Neural cell (in vitro differentiated cells): Measurements from ENCODE around the gene MRPL58. TPM values are rescaled to one million over a fixed set of nuclear protein-coding genes. Genes with fewer than 3 reads are reported as not detected.

Source experiments
- H2AFZ ChIP-seq: fragments of 200-600, 300-800 bp; sonication (generic), shearing (Covaris generic); 2 replicates; pipeline ENCODE4 v1.6.0; 2014; ENCODE audit warnings: low read depth, mild to moderate bottlenecking, antibody characterized with exemption, low read length, moderate library complexity
- H3F3A ChIP-seq: fragments of 200-600 bp; shearing (Covaris generic); 2 replicates; pipeline ENCODE4 v1.6.1; 2016; ENCODE audit warnings: mild to moderate bottlenecking, moderate library complexity, mixed read lengths, antibody characterized with exemption, low read length; ENCODE audit not compliant: insufficient read depth, poor library complexity, severe bottlenecking
- H3K27ac ChIP-seq: fragments of 200-600, 300-800 bp; sonication (generic), shearing (Covaris generic); 2 replicates; pipeline ENCODE4 v1.5.1; 2014; ENCODE audit warnings: mild to moderate bottlenecking, low read length, moderate library complexity
- H3K27me3 ChIP-seq: fragments of 300-800, 200-600 bp; sonication (generic), shearing (Covaris generic); 2 replicates; pipeline ENCODE4 v1.6.0; 2014; ENCODE audit warnings: mild to moderate bottlenecking, low read depth, low read length, moderate library complexity; ENCODE audit not compliant: insufficient read depth
- H3K36me3 ChIP-seq: fragments of 300-800, 200-600 bp; sonication (generic), shearing (Covaris generic); 2 replicates; pipeline ENCODE4 v1.5.1; 2014; ENCODE audit warnings: mild to moderate bottlenecking, antibody characterized with exemption, low read length, moderate library complexity; ENCODE audit not compliant: insufficient read depth
- H3K4me2 ChIP-seq: fragments of 300-800, 200-600 bp; sonication (generic), shearing (Covaris generic); 2 replicates; pipeline ENCODE4 v1.6.0; 2014; ENCODE audit warnings: mild to moderate bottlenecking, low read length
- H3K4me3 ChIP-seq: fragments of 300-800, 200-600 bp; sonication (generic), shearing (Covaris generic); 2 replicates; pipeline ENCODE4 v1.5.1; 2014; ENCODE audit warnings: mild to moderate bottlenecking, low read length, moderate library complexity
- H3K79me2 ChIP-seq: fragments of 200-600 bp; shearing (Covaris generic); replicated peaks from 2 replicates; pipeline ENCODE4 v1.6.0; 2014; ENCODE audit warnings: mild to moderate bottlenecking, low read length, moderate library complexity; ENCODE audit not compliant: insufficient read depth
- H3K9ac ChIP-seq: fragments of 300-800, 200-600 bp; sonication (generic), shearing (Covaris generic); 2 replicates; pipeline ENCODE4 v1.6.1; 2016; ENCODE audit warnings: mild to moderate bottlenecking, low read length, mixed read lengths
- H3K9me2 ChIP-seq: fragments of 200-600 bp; shearing (Covaris generic); 2 replicates; pipeline ENCODE4 v1.6.1; 2016; ENCODE audit warnings: mild to moderate bottlenecking, low read length, mixed read lengths; ENCODE audit not compliant: insufficient read depth
- H3K9me3 ChIP-seq: fragments of 200-600, 300-800 bp; sonication (generic), shearing (Covaris generic); 2 replicates; pipeline ENCODE4 v1.6.1; 2016; ENCODE audit warnings: mild to moderate bottlenecking, mixed run types, low read length, moderate library complexity, mixed read lengths
- H4K20me1 ChIP-seq: fragments of 200-600 bp; shearing (Covaris generic); 2 replicates; pipeline ENCODE4 v1.6.1; 2016; ENCODE audit warnings: mild to moderate bottlenecking, mixed run types; ENCODE audit not compliant: insufficient read depth
- EP300 ChIP-seq: fragments of 450-650 bp; conservative IDR thresholded peaks from 2 replicates; pipeline ENCODE4 v1.6.1; 2014; ENCODE audit warnings: antibody characterized with exemption, mild to moderate bottlenecking, moderate library complexity; ENCODE audit not compliant: poor library complexity, severe bottlenecking
- EZH2 ChIP-seq: fragments of 200-600, 300-800 bp; shearing (Covaris generic), sonication (generic); IDR thresholded peaks from 2 replicates; pipeline ENCODE4 v1.6.1; 2014; ENCODE audit warnings: antibody characterized with exemption, low read length, borderline replicate concordance, mild to moderate bottlenecking; ENCODE audit not compliant: insufficient read depth, poor library complexity, severe bottlenecking
- MXI1 ChIP-seq: fragments of 450-650 bp; conservative IDR thresholded peaks from 2 replicates; pipeline ENCODE4 v1.6.1; 2014; ENCODE audit warnings: antibody characterized with exemption, mild to moderate bottlenecking; ENCODE audit not compliant: poor library complexity, severe bottlenecking
- POLR2AphosphoS5 ChIP-seq: IDR thresholded peaks from 2 replicates; pipeline ENCODE4 v1.6.1; 2012
- RAD21 ChIP-seq: fragments of 450-650 bp; conservative IDR thresholded peaks from 2 replicates; pipeline ENCODE4 v1.6.1; 2014; ENCODE audit warnings: antibody characterized with exemption, mild to moderate bottlenecking, moderate library complexity
- SMC3 ChIP-seq: fragments of 450-650 bp; conservative IDR thresholded peaks from 2 replicates; pipeline ENCODE4 v1.6.1; 2014; ENCODE audit warnings: antibody characterized with exemption, mild to moderate bottlenecking, moderate library complexity; ENCODE audit not compliant: poor library complexity
- TAF1 ChIP-seq: IDR thresholded peaks from 2 replicates; pipeline ENCODE4 v1.6.1; 2012; ENCODE audit warnings: low read depth
- polyA plus RNA-seq: library from polyadenylated mRNA; depleted of rRNA; stranded (reverse); fragments of >200 nt; gene quantifications from 2 replicates; pipeline ENCODE4 v1.2.3, GENCODE V29; 2014
- TF ChIP-seq, protein P1 (sequence below): fragments of 450-650 bp; IDR thresholded peaks from 2 replicates; pipeline ENCODE4 v1.5.1; 2014; ENCODE audit warnings: antibody characterized with exemption, mild to moderate bottlenecking, moderate library complexity; ENCODE audit not compliant: poor library complexity, severe bottlenecking
- TF ChIP-seq, protein P2 (sequence below): IDR thresholded peaks from 2 replicates; pipeline ENCODE4 v1.6.1; 2012; ENCODE audit warnings: borderline replicate concordance

MRPL58 gene
- polyA plus RNA-seq, 1 donor from 2014 or later, result 47.4 TPM

DNA sequence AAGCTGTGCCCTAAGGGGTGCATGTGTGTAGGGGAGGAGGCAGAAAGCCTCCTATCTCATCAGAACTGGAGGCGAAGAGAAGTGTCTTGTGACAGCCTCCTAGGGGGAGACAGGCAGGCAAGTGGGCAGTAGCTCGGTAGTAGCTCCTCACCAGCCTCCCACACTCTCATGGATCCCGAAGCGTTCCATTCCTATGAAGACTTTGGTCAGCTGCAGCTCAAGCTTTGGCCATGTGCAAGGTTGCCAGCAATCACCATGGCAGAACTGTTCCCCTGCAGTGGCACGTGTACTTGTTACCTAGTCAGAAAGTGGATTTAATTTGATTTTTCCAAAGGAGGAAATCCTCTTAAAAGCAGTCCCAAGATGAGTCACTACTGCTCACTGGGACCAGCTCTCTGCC lies 6.7 kb downstream of the MRPL58 start:
- Histone ChIP-seq H3K79me2 (peaks cover 6% of the 10 kb centered on the region), H3K27ac (no peak overlapping the region), H3K4me2 (no peak overlapping the region), H3K9me3 (no peaks in the 10 kb centered on the region), H4K20me1 (no peaks in the 10 kb centered on the region), H3K9me2 (no peaks in the 10 kb centered on the region), H3F3A (no peaks in the 10 kb centered on the region), H3K27me3 (no peaks in the 10 kb centered on the region), H3K36me3 (no peaks in the 10 kb centered on the region), H2AFZ (no peak overlapping the region), H3K4me3 (no peak overlapping the region), H3K9ac (no peak overlapping the region)
- TF ChIP-seq EP300 (no peak), POLR2AphosphoS5 (no peak), SMC3 (no peak), EZH2 (no peak), TAF1 (no peak), MXI1 (no peak), RAD21 (no peak)
- TF ChIP-seq, protein P1, sequence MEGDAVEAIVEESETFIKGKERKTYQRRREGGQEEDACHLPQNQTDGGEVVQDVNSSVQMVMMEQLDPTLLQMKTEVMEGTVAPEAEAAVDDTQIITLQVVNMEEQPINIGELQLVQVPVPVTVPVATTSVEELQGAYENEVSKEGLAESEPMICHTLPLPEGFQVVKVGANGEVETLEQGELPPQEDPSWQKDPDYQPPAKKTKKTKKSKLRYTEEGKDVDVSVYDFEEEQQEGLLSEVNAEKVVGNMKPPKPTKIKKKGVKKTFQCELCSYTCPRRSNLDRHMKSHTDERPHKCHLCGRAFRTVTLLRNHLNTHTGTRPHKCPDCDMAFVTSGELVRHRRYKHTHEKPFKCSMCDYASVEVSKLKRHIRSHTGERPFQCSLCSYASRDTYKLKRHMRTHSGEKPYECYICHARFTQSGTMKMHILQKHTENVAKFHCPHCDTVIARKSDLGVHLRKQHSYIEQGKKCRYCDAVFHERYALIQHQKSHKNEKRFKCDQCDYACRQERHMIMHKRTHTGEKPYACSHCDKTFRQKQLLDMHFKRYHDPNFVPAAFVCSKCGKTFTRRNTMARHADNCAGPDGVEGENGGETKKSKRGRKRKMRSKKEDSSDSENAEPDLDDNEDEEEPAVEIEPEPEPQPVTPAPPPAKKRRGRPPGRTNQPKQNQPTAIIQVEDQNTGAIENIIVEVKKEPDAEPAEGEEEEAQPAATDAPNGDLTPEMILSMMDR, result no peak
- TF ChIP-seq, protein P2, sequence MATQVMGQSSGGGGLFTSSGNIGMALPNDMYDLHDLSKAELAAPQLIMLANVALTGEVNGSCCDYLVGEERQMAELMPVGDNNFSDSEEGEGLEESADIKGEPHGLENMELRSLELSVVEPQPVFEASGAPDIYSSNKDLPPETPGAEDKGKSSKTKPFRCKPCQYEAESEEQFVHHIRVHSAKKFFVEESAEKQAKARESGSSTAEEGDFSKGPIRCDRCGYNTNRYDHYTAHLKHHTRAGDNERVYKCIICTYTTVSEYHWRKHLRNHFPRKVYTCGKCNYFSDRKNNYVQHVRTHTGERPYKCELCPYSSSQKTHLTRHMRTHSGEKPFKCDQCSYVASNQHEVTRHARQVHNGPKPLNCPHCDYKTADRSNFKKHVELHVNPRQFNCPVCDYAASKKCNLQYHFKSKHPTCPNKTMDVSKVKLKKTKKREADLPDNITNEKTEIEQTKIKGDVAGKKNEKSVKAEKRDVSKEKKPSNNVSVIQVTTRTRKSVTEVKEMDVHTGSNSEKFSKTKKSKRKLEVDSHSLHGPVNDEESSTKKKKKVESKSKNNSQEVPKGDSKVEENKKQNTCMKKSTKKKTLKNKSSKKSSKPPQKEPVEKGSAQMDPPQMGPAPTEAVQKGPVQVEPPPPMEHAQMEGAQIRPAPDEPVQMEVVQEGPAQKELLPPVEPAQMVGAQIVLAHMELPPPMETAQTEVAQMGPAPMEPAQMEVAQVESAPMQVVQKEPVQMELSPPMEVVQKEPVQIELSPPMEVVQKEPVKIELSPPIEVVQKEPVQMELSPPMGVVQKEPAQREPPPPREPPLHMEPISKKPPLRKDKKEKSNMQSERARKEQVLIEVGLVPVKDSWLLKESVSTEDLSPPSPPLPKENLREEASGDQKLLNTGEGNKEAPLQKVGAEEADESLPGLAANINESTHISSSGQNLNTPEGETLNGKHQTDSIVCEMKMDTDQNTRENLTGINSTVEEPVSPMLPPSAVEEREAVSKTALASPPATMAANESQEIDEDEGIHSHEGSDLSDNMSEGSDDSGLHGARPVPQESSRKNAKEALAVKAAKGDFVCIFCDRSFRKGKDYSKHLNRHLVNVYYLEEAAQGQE, result no peak

DNA sequence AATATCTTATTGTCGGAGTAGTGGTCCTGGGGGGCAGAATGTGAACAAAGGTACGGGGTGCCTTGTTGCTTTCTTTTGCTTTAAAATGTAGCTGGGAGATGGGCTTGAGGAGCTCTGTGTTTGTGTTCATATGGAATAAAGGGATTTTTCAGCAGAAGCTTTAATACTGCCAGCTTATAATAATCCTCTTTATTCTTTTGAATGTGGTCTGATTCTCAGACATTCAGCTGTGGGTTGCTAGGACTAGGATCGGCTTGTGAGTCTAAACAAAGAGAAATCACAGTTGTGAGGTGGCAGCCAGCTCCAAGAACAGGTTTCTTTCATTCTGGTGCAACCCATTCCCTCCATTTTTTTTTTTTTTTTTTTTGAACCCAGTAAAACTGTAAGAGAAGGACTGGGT lies 7.2 kb downstream of the MRPL58 start:
- Histone ChIP-seq H3K9me3 (no peaks in the 10 kb centered on the region), H3K9ac (no peak overlapping the region), H3K36me3 (no peaks in the 10 kb centered on the region), H3K4me3 (no peak overlapping the region), H3K9me2 (no peaks in the 10 kb centered on the region), H3K79me2 (peaks cover 4% of the 10 kb centered on the region), H4K20me1 (no peaks in the 10 kb centered on the region), H3K27me3 (no peaks in the 10 kb centered on the region), H3K4me2 (no peak overlapping the region), H2AFZ (no peak overlapping the region), H3K27ac (no peak overlapping the region), H3F3A (no peaks in the 10 kb centered on the region)
- TF ChIP-seq, protein P1, result no peak
- no peak for TF ChIP-seq EZH2
- no peak for TF ChIP-seq RAD21
- TF ChIP-seq MXI1, result no peak
- TF ChIP-seq TAF1, result no peak
- TF ChIP-seq, protein P2, result no peak
- no peak for TF ChIP-seq POLR2AphosphoS5
- no peak for TF ChIP-seq SMC3
- TF ChIP-seq EP300, result no peak
